ENCODE measurements around the gene BCL3.

BCL3 gene

DNA sequence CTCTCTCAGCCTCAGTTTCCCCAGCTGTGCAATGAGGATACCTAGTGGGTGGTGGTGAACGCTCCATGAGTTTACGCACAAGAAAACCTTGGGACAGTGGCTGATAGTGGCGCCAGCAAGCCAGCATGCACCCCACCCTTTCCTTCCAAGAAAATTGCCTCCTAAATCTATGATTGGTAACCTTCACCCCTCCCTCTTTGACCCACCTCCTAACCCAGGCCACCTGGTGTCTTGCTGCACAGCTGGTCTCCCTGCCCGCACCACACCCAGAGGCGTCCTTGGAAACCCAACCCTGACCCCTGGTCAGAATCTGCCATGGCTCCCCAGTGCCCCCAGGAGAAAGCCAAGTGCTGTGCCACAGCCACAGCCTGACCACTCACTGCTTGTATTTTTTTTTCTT, 22.8 kb upstream of the BCL3 start:
- Histone ChIP-seq H3K4me1 (no peaks in the 10 kb centered on the region), H3K36me3 (replicated peaks) (no peaks in the 10 kb centered on the region), H3K9me3 (no peaks in the 10 kb centered on the region), H3K27me3 (ENCODE audit: low read depth) (no peaks in the 10 kb centered on the region), H3K4me3 (no peak overlapping the region)
- DNase-seq (ENCODE audit: low spot score in 2 of 2) = no peak
- in situ Hi-C loops (cut with MboI; ENCODE audit: low sequenced_read_pairs) = loop anchor here (10.0 kb wide), 1 partner anchor 119 kb away; the partner anchor contains the start of gene NECTIN2

DNA sequence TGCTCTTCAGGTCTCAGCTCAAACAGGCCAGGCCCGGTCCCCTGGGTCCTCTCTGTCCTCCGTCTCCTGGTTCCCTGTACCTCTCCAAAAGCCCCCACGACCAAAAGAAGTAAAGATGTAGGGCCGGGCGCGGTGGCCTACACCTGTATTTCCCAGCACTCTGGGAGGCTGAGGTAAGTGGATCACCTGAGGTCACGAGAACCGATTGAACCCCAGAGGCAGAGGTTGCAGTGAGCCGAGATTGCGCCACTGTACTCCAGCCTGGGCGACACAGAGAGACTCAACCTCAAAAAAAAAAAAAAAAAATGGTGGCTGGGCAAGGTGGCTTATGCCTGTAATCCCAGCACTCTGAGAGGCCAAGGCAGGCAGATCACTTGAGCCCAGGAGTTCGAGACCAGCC, 22.0 kb upstream of the BCL3 start:
- in situ Hi-C loops (cut with MboI; ENCODE audit: low sequenced_read_pairs) = loop anchor here (10.0 kb wide), 1 partner anchor 118 kb away; the partner anchor contains the start of gene NECTIN2
- Histone ChIP-seq H3K4me3 (no peak overlapping the region), H3K9me3 (no peaks in the 10 kb centered on the region), H3K36me3 (replicated peaks) (no peaks in the 10 kb centered on the region), H3K27me3 (ENCODE audit: low read depth) (no peaks in the 10 kb centered on the region), H3K4me1 (no peaks in the 10 kb centered on the region)
- DNase-seq (ENCODE audit: low spot score in 2 of 2) = no peak

DNA sequence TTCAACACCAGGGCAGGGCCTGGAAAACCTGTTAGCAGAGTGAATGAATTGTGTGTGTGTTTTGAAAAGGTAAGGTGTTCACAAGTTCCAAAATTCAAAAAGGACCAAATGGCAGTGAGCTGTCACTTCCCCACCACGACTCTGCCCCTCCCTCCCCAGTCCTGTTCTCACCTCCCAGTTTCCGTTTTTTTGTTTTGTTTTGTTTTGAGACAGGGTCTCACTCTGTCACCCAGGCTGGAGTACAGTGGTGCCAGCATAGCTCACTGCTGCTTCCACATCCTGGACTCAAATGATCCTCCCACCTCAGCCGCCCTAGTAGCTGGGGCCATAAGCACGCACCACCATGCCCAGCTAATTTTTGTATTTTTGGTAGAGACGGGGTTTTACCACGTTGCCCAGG, 20.3 kb upstream of the BCL3 start:
- no peak for DNase-seq (ENCODE audit: low spot score in 2 of 2)
- no peaks in the 10 kb centered on the region for H3K9me3 ChIP-seq
- no peak overlapping the region for H3K4me3 ChIP-seq
- no peaks in the 10 kb centered on the region for H3K36me3 ChIP-seq (replicated peaks)
- no peaks in the 10 kb centered on the region for H3K4me1 ChIP-seq
- H3K27me3 ChIP-seq (ENCODE audit: low read depth) = no peaks in the 10 kb centered on the region
- in situ Hi-C loops (cut with MboI; ENCODE audit: low sequenced_read_pairs) = loop anchor here (10.0 kb wide), 1 partner anchor 117 kb away; the partner anchor contains the start of gene NECTIN2

DNA sequence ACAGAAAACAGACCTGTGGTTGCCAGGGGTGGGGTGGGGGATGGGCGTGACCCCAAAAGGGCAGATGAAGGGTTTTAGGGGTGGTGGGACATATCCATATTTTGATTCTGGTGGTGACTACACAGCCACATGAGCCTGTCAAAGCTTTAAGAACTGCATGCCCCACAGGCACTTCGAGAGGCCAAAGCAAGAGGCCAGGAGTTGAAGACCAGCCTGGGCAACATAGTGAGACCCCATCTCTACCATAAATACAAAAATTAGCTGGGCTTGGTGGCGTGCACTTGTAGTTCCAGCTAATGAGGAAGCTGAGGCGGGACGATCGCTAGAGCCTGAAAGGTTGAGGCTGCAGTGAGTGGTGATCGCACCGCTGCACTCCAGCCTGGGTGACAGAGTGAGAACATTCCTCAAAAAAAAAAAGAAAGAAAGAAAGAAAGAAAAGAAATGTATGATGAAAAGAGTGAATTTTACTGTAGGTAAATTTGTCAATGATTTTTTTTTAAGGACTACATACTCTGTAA, 18.9 kb upstream of the BCL3 start:
- Histone ChIP-seq H3K4me1 (no peaks in the 10 kb centered on the region), H3K36me3 (replicated peaks) (no peaks in the 10 kb centered on the region), H3K27me3 (ENCODE audit: low read depth) (no peaks in the 10 kb centered on the region), H3K9me3 (no peaks in the 10 kb centered on the region), H3K4me3 (no peak overlapping the region)
- DNase-seq (ENCODE audit: low spot score in 2 of 2) = no peak
- in situ Hi-C loops (cut with MboI; ENCODE audit: low sequenced_read_pairs) = loop anchor here (10.0 kb wide), 1 partner anchor 115 kb away; the partner anchor contains the start of gene NECTIN2

DNA sequence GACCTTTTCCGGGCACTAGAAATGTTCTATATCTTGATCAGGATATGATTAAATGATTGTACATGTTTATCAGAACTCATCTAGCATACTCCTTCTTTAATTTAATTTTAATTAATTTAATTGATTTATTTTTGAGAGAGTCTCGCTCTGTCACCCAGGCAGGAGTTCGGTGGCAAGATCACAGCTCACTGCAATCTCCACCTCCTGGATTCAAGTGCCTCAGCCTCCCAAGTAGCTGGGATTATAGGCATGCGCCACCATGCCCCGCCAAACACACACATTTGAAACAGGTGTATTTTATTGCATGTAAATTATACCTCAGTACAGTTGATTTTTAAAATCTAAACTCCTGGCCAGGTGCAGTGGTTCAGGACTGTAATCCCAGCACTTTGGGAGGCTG, 17.4 kb upstream of the BCL3 start:
- Histone ChIP-seq H3K9me3 (no peaks in the 10 kb centered on the region), H3K4me1 (no peaks in the 10 kb centered on the region), H3K36me3 (replicated peaks) (no peaks in the 10 kb centered on the region), H3K27me3 (ENCODE audit: low read depth) (no peaks in the 10 kb centered on the region), H3K4me3 (no peak overlapping the region)
- in situ Hi-C loops (cut with MboI; ENCODE audit: low sequenced_read_pairs) = no loop called here
- no peak for DNase-seq (ENCODE audit: low spot score in 2 of 2)

DNA sequence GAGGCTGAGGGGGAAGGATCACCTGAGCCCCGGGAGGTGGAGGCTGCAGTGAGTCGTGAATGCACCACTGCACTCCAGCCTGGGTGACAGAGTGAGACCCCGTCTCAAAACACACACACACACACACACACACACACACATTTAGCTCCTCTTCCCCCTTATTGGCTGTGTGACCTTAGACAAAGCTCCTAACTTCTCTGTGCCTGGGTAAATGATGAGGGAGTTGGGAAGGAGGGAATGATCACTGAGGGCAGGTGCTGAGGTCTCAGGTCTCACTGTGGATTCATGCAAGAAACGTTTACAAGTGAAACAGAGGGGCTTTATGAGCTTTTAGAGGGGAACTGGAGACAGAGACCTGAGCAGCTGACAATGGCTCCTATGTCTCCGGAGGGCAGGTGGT, 16.9 kb upstream of the BCL3 start:
- in situ Hi-C loops (cut with MboI; ENCODE audit: low sequenced_read_pairs) = no loop called here
- H3K9me3 ChIP-seq = no peaks in the 10 kb centered on the region
- H3K27me3 ChIP-seq (ENCODE audit: low read depth) = no peaks in the 10 kb centered on the region
- H3K4me1 ChIP-seq = no peaks in the 10 kb centered on the region
- H3K36me3 ChIP-seq (replicated peaks) = no peaks in the 10 kb centered on the region
- H3K4me3 ChIP-seq = no peak overlapping the region
- DNase-seq (ENCODE audit: low spot score in 2 of 2) = no peak

DNA sequence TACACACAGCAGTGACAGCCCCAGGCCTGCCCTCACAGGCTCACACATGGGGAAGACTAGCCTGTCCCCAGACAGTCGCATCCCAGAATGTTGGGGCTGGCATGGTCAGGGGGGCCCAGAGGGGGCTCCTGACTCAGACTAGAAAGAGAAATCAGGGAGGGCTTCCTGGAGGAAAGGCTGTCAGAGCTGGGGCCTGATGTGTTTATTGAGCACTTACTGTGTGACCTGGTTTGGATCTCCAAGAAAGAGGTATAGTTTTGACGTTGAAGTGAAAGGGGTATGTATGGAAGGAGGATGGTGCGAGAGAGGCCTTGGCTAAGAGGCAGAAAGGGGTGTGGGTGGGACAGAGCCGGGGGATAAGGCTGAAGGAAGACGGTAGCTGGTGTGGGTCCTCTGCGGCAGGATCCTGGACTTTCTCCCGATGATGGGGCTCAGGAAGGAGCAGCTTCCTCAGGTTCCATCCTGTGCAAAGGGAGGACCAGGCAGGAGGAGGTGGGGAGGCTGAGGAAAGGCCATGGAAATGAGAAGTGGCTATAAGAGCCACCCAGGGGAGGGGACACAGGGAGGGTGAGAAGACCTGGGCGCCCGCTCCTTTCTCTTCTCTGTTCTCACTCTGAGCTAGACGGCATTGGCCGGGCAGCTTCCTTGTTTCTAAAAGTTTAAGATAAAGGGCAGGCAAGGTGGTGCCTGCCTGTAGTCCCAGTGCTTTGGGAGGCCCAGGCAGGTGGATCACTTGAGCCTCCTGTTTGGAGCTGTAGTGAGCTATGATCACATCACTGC, 16.1 kb upstream of the BCL3 start:
- Histone ChIP-seq H3K27me3 (ENCODE audit: low read depth) (no peaks in the 10 kb centered on the region), H3K9me3 (no peaks in the 10 kb centered on the region), H3K4me3 (no peak overlapping the region), H3K4me1 (no peaks in the 10 kb centered on the region), H3K36me3 (replicated peaks) (no peaks in the 10 kb centered on the region)
- in situ Hi-C loops (cut with MboI; ENCODE audit: low sequenced_read_pairs) = no loop called here
- no peak for DNase-seq (ENCODE audit: low spot score in 2 of 2)

DNA sequence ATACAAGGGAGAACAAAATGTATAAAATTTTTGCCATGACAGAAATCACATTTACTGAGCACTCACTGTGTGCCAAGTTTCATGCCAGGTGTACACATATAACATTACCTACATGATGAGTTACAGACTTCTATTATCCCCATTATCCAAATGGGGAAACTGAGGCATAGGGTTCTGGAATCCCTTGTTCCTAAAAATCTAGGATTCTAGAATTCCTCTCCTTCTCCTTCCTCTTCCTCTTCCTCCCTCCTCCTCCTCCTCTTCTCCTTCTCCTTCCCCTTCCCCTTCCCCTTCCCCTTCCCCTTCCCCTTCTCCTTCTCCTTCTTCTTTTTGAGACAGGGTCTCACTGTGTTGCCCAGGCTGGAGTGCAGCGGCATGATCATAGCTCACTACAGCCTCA, 14.2 kb upstream of the BCL3 start:
- Histone ChIP-seq H3K4me1 (no peaks in the 10 kb centered on the region), H3K27me3 (ENCODE audit: low read depth) (no peaks in the 10 kb centered on the region), H3K4me3 (no peak overlapping the region), H3K9me3 (no peaks in the 10 kb centered on the region), H3K36me3 (replicated peaks) (no peaks in the 10 kb centered on the region)
- in situ Hi-C loops (cut with MboI; ENCODE audit: low sequenced_read_pairs) = no loop called here
- no peak for DNase-seq (ENCODE audit: low spot score in 2 of 2)

DNA sequence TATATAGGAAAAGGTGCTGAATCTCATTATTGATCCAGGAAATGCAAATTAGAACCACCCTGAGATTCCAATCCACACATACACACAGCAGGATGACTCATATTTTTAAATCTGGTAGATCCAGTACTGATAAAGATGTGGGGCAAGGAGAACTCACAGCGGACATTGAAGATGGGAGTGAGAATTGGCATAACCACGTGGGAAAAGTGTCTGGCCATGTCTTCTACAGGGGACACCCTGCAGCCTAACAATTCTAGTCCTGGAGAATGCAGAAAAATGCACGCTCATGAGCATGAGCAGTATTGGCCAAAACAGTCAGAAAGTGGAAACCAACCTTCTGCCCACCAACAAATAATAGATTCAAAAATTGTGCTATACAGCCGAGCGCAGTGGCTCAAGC, 13.5 kb upstream of the BCL3 start:
- DNase-seq (ENCODE audit: low spot score in 2 of 2) = no peak
- no peaks in the 10 kb centered on the region for H3K4me1 ChIP-seq
- H3K4me3 ChIP-seq = no peak overlapping the region
- no peaks in the 10 kb centered on the region for H3K9me3 ChIP-seq
- no peaks in the 10 kb centered on the region for H3K36me3 ChIP-seq (replicated peaks)
- H3K27me3 ChIP-seq (ENCODE audit: low read depth) = no peaks in the 10 kb centered on the region
- in situ Hi-C loops (cut with MboI; ENCODE audit: low sequenced_read_pairs) = no loop called here

DNA sequence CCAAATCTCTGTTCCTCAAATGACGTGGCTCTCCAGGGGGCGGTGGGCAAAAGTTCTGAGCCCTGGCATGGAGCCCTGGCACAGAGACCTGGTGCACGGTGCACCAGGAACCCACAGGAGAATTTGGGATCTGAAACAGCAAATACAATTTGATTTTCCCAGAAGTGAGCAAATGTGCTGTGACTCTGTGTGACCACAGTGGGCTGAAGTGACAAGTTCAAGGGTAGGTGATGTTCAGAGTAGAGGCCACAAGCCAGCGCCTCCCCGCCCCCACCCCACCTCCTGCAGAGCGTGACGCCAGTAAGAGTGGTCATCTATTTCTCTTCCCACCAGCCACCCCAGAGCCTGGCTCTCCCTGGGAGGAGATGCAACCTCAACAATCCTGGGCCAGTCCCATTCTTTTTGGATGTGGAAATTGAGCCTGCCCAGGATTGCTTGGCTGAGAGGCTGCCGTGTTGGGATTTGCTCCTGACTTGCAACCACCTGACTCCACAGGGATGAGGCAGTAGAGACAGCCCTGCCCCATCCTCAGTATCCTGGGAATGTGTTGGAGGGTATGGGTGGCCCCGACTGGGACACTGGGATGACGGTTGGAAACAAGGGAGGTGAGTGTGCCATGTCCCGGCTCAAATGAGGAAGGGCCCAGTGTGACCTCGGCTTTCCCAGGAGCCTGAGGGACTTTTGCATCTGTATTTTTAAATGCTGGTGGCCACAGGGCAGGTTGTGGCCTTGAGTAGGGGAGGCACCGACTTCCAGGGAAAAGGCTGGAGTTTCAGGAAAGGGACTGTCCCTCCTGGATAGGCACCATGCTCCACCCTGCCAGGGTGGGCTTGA, 11.1 kb upstream of the BCL3 start:
- Histone ChIP-seq H3K27me3 (ENCODE audit: low read depth) (no peaks in the 10 kb centered on the region), H3K9me3 (no peaks in the 10 kb centered on the region), H3K36me3 (replicated peaks) (no peaks in the 10 kb centered on the region), H3K4me3 (no peak overlapping the region), H3K4me1 (peaks cover 7% of the 10 kb centered on the region)
- no peak for DNase-seq (ENCODE audit: low spot score in 2 of 2)
- in situ Hi-C loops (cut with MboI; ENCODE audit: low sequenced_read_pairs) = no loop called here

DNA sequence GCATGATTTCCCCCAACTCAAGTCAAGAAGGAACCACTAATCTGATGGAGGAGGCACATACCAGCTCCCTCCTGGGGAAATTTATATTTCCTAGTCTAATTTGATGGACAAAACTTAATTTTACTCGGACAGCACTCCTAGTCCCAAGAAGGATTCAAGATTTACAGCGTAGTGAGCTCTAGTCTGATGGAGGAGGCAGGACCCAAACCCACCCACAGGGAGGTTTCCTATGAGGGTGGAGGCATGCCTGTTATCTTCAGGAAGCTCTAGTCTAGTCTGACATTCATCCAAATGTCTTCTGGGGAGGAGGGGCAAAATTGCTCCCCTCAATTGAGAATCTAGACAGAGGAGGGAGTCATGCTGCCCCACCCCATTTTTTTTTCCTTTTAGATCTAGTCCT, 10.4 kb upstream of the BCL3 start:
- H3K4me3 ChIP-seq = no peak overlapping the region
- no peaks in the 10 kb centered on the region for H3K27me3 ChIP-seq (ENCODE audit: low read depth)
- H3K9me3 ChIP-seq = no peaks in the 10 kb centered on the region
- DNase-seq (ENCODE audit: low spot score in 2 of 2) = no peak
- in situ Hi-C loops (cut with MboI; ENCODE audit: low sequenced_read_pairs) = no loop called here
- H3K36me3 ChIP-seq (replicated peaks) = no peaks in the 10 kb centered on the region
- peaks cover 10% of the 10 kb centered on the region for H3K4me1 ChIP-seq

DNA sequence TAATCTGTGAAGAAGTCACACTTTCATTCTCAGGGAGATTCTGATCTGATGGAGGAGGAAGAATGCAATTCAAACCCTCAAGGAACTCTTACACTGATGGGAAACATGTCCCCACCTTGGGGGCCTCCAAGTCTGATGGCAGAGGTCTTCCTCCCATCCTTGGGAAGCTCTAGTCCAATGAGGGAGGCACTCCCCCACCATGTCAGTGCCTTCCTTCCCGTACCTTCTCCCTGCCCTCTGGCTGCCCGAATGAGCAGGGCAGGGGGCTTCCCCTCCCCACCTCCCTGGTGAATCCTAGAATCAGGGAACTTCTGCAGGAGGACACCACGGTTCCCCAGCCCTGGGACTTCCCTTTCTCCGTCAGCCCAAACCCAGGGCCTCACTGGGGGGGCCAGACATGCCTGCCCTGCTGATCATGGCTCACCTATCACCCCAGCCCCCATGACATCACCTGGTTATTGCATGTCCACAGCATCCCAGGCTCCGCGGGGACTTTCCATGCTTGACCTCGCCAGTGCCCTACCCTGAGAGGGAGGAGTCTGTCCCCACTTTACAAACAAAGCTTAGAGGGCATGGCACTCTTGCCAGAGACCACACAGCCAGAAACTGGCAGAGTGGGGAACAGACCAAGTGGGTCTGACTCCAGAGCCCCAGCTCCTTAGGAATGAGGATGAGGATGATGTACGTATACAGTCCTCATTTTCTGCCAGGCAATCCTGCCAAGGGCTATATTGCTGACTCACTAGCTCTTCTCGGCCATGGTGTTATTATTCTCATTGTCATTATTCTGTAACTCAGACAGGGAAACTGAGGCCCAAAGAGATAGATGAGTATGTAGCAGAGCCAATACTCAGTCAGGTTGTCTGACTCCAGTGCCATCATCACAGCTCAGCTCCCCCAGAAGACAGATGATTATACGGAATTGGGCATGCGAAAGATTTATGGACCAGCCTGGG, 9.6 kb upstream of the BCL3 start:
- Histone ChIP-seq H3K36me3 (replicated peaks) (no peaks in the 10 kb centered on the region), H3K9me3 (no peaks in the 10 kb centered on the region), H3K4me1 (peaks cover 10% of the 10 kb centered on the region), H3K4me3 (no peak overlapping the region), H3K27me3 (ENCODE audit: low read depth) (no peaks in the 10 kb centered on the region)
- DNase-seq (ENCODE audit: low spot score in 2 of 2) = no peak
- in situ Hi-C loops (cut with MboI; ENCODE audit: low sequenced_read_pairs) = no loop called here

DNA sequence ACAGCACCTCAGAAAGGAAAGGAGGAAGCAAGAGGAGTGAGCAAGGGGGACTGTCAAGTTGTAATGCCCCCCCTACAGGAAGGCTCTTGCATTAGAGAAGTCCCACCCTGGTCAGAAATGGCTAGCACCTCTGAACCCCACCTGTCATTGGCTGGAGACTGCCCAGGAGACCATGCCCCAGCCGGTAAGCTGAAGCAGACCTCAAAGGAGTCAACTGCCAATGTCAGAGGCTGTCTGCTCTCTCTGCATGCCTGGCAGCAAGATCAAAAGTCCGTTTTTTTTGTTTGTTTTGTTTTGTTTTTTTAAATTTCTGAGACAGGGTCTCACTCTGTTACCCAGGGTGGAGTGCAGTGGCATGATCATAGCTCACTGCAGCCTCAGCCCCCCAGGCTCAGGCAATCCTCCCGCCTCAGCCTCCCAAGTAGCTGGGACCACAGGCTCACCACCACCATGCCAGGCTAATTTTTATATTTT, 8.1 kb upstream of the BCL3 start:
- in situ Hi-C loops (cut with MboI; ENCODE audit: low sequenced_read_pairs) = no loop called here
- Histone ChIP-seq H3K36me3 (replicated peaks) (no peaks in the 10 kb centered on the region), H3K27me3 (ENCODE audit: low read depth) (no peaks in the 10 kb centered on the region), H3K4me1 (peaks cover 10% of the 10 kb centered on the region), H3K9me3 (no peaks in the 10 kb centered on the region), H3K4me3 (no peak overlapping the region)
- no peak for DNase-seq (ENCODE audit: low spot score in 2 of 2)
